ENCODE measurements around the gene CSH1. TPM values are rescaled to one million over a fixed set of nuclear protein-coding genes. Genes with fewer than 3 reads are reported as not detected.
"Not testable (repeated sequence)": the region's sequence is repeated elsewhere in the genome, so short reads cannot be mapped to it uniquely, and the experiment has no call there.

CSH1 gene
- total and polyA plus RNA-seq, 11 donors = not detected

DNA sequence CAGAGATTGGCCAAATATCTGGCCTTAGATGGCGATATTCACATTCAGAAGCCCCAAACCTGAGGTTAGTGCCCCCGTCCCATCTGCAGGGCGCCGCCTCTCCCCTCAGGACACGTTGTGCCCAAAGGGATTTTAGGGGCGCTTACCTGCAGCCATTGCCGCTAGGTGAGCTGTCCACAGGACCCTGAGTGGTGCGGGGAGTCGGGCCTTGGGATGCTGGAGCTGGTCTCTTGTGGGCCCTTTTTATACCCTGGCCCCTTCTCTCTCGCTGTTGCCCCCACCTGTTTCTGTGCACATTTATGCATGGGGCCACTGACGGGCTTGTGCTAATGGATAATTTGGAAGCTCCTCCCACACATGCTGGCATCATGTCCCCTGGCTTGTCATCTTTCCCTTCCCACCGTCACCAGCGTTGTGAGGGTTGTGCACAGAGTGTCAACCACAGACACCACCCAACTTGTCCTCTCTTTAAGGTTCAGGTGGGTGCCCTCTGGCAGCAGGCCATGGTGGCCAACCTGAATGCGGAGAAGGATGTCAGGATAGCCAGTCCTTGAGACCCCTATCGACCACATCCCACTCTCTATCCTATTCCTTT, 14.8 kb upstream of the CSH1 start, which contains the start of gene CSHL1:
Gene CSHL1 (minus strand): TSS at position 218 of the 595 bp plus-strand sequence. CDS start 62 bp downstream, at position 156.
- DNase-seq = no peak
- Histone ChIP-seq H3K9me3 (no peaks in the 10 kb centered on the region), H3K27me3 (peaks cover 0 to 11% (median 0%) of the 10 kb centered on the region in 9 donors), H3K4me3 (no peak within 1 kb of the TSS), H3K36me3 (no peaks in the 10 kb centered on the region), H3K4me1 (no peaks in the 10 kb centered on the region), H3K27ac (no peak within 1 kb of the TSS)
- TF ChIP-seq POLR2A (IDR thresholded peaks at IDR 0.05) = no peak
- TF ChIP-seq, protein P1, sequence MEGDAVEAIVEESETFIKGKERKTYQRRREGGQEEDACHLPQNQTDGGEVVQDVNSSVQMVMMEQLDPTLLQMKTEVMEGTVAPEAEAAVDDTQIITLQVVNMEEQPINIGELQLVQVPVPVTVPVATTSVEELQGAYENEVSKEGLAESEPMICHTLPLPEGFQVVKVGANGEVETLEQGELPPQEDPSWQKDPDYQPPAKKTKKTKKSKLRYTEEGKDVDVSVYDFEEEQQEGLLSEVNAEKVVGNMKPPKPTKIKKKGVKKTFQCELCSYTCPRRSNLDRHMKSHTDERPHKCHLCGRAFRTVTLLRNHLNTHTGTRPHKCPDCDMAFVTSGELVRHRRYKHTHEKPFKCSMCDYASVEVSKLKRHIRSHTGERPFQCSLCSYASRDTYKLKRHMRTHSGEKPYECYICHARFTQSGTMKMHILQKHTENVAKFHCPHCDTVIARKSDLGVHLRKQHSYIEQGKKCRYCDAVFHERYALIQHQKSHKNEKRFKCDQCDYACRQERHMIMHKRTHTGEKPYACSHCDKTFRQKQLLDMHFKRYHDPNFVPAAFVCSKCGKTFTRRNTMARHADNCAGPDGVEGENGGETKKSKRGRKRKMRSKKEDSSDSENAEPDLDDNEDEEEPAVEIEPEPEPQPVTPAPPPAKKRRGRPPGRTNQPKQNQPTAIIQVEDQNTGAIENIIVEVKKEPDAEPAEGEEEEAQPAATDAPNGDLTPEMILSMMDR (IDR thresholded peaks at IDR 0.05) = no peak
- 65 to 77% (median 70%) methylated on average over 15 of the region's 15 CpGs for WGBS, 4 donors
- no peak for ATAC-seq
- intact Hi-C loops (cut with DNase I) = loop anchor here in 9 of 10 donors (5.0 to 10.0 kb wide), 4 partner anchors 41 to 374 kb away; partner anchors contain the start of gene ERN1 (in 7 of the 9)

DNA sequence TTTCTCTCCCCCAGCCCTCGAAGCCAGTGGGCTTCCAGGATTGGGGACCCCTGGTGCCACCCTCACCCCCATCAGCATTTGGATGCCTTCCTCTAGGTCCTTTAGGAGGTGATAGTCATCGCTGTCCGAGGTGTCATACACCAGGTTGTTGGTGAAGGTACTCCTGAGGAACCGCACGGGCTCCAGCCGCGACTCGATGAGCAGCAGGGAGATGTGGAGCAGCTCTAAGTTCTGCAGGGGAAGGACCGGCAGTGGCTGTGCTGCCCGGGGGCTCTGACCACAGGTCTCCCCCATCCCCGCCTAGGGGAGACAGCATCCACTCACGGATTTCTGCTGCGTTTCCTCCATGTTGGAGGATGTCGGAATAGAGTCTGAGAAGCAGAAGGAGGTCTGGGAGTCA, 13.7 kb upstream of the CSH1 start:
- intact Hi-C loops (cut with DNase I) = loop anchor here in 9 of 10 donors (5.0 to 10.0 kb wide), 4 partner anchors 42 to 375 kb away; partner anchors contain the start of gene ERN1 (in 7 of the 9)
- DNase-seq = no peak
- WGBS, 4 donors = 80 to 94% (median 81%) methylated on average over 10 to 14 of the region's 14 CpGs

DNA sequence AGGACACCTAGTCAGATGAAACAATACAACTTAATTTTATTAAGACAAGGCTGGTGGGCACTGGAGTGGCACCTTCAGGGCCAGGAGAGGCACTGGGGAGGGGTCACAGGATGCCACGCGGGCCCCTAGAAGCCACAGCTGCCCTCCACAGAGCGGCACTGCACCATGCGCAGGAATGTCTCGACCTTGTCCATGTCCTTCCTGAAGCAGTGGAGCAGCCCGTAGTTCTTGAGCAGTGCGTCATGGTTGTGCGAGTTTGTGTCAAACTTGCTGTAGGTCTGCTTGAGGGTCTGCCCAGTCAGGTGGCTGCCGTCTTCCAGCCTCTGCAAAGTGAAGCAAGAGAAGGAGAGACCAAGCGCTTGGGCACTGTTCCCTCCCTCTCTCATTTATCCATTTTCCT, 13.2 kb upstream of the CSH1 start:
- H3K9me3 ChIP-seq; H3K27ac ChIP-seq; DNase-seq; H3K36me3 ChIP-seq; H3K4me3 ChIP-seq; ATAC-seq; intact Hi-C loops (cut with DNase I); H3K4me1 ChIP-seq: not testable (repeated sequence)
- WGBS, 4 donors = 90 to 93% (median 91%) methylated on average over 9 to 10 of the region's 10 CpGs
- peaks cover 0 to 11% (median 0%) of the 10 kb centered on the region in 9 donors for H3K27me3 ChIP-seq

More for the DNA sequence above, 13.7 kb upstream of the CSH1 start:
- H3K9me3 ChIP-seq = no peaks in the 10 kb centered on the region
- TF ChIP-seq, protein P1 (IDR thresholded peaks at IDR 0.05) = no peak
- TF ChIP-seq POLR2A (IDR thresholded peaks at IDR 0.05) = no peak
- no peak overlapping the region for H3K27ac ChIP-seq
- peaks cover 0 to 11% (median 0%) of the 10 kb centered on the region in 9 donors for H3K27me3 ChIP-seq
- no peaks in the 10 kb centered on the region for H3K4me1 ChIP-seq
- no peak for ATAC-seq
- H3K36me3 ChIP-seq = no peaks in the 10 kb centered on the region
- H3K4me3 ChIP-seq = no peak overlapping the region

DNA sequence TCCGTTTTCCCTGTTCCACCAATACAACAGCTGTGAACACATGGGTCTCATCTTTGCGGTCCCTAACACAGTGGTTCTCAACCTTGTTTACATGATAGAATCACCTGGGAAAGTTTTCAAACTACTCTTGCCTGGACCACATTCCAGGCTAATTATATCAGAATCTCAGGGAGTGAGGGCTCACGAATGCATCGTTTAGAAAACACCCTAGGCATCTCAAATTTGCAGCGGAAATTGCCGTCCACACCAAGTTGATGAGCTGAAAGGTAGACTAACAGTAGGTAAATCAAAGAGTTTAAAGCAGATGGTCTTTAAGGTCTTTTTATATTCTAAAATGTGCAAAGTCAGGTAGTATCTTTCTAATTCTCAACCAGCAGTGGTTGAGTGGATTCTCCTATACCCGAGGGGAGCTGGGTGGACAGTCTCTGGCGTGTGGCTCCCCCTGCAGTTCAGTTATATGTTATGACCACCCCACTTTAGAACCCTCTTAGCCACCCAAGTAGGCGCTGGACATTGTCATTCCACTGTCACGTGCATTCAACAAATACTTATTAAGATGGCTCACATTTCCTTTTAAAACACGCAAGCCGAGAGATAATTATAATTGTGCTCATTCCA, 10.9 kb upstream of the CSH1 start:
- intact Hi-C loops (cut with DNase I); H3K27ac ChIP-seq; H3K36me3 ChIP-seq; H3K4me3 ChIP-seq; DNase-seq; H3K9me3 ChIP-seq; H3K4me1 ChIP-seq: not testable (repeated sequence)
- peak in 1 of 4 donors; percentile 40 for ATAC-seq
- peaks cover 0 to 11% (median 0%) of the 10 kb centered on the region in 9 donors for H3K27me3 ChIP-seq
- WGBS, 4 donors = 52 to 59% (median 58%) methylated on average over 10 to 12 of the region's 12 CpGs
- TF ChIP-seq, protein P1 (IDR thresholded peaks at IDR 0.05) = peak in 1 of 12 donors; percentile 17

DNA sequence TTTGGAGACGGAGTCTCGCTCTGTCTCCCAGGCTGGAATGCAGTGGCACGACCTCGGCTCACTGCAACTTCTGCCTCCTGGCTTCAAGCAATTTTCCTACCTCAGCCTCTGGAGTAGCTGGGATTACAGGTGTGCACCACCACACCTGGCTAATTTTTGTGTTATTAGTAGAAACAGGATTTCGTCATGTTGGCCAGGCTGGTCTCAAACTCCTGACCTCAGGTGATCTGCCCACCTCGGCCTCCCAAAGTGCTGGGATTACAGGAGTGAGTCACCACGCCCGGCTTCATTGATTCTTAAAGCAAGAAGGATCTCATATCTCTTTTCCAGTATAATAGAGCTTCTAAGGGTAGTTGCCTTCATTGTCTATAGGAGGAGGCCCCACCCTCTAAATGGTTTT, 8.4 kb upstream of the CSH1 start:
- H3K9me3 ChIP-seq; intact Hi-C loops (cut with DNase I); H3K4me3 ChIP-seq; H3K27me3 ChIP-seq; DNase-seq; ATAC-seq; H3K36me3 ChIP-seq; H3K4me1 ChIP-seq; H3K27ac ChIP-seq: not testable (repeated sequence)
- WGBS, 4 donors = 94 to 98% (median 95%) methylated on average over 8 of the region's 8 CpGs
